ENCODE results near the gene CBX4. TPM values are rescaled to one million over a fixed set of nuclear protein-coding genes. Genes with fewer than 3 reads are reported as not detected.

CBX4 gene
- total and polyA plus RNA-seq, 4 experiments from 2014 or later: 1.2 to 65.7 (median 37.2) TPM

GRCh38 chr17:79803421-79803996 lies 35.7 kb downstream of the CBX4 start:
- H3K4me3 Mint-ChIP-seq: peak overlapping the region in 2 of 8 donors; percentile 21 to 63
- peaks cover 5 to 6% of the 10 kb centered on the region in 2 donors for H3K36me3 Mint-ChIP-seq
- peaks cover 65% of the 10 kb centered on the region for H3K4me1 ChIP-seq (ENCODE audit: insufficient read depth, low read length)
- ChIA-PET POLR2A (ENCODE audit: partially characterized antibody) (interaction anchor here (1.0 to 32.1 kb wide), 5 partner anchors 9 to 298 kb away, joined by 3 to 503 read pairs (median 3); partner anchors contain the start of genes CBX4 and GAA), CTCF (ENCODE audit: partially characterized antibody) (interaction anchor here (1.8 to 2.8 kb wide), 2 partner anchors 37 to 58 kb away, joined by 4 to 7 read pairs; no protein-coding TSS in a partner anchor)
- DNase-seq: no peak
- intact Hi-C loops (cut with micrococcal nuclease): no loop called here
- peaks cover 0 to 33% (median 5%) of the 10 kb centered on the region in 8 donors for H3K9me3 Mint-ChIP-seq
- H3K4me3 ChIP-seq (ENCODE audit: low read length in 2 of 2): no peak overlapping the region
- no peak overlapping the region for H3K27ac ChIP-seq (ENCODE audit: low read depth, low read length)
- no peaks in the 10 kb centered on the region for H3K36me3 ChIP-seq (ENCODE audit: insufficient read depth, low read length)
- peak overlapping the region in 2 of 7 donors; percentile 31 to 54 for H3K27ac Mint-ChIP-seq
- H3K27me3 ChIP-seq (ENCODE audit: insufficient read depth, low read length): peaks cover 98% of the 10 kb centered on the region
- peaks cover 61 to 63% of the 10 kb centered on the region in 2 donors for H3K27me3 Mint-ChIP-seq
- H3K9me3 ChIP-seq (ENCODE audit: control insufficient read depth in 1 of 2, low read length in 2 of 2): no peaks in the 10 kb centered on the region
- H3K4me1 Mint-ChIP-seq: peaks cover 17 to 56% (median 32%) of the 10 kb centered on the region in 4 donors

- peak overlapping the region in 3 of 8 donors; percentile 20 to 41 (median 21) for H3K4me3 Mint-ChIP-seq
- peaks cover 0 to 33% (median 5%) of the 10 kb centered on the region in 8 donors for H3K9me3 Mint-ChIP-seq
- H3K36me3 ChIP-seq (ENCODE audit: insufficient read depth, low read length): no peaks in the 10 kb centered on the region
- no peak for DNase-seq
- ChIA-PET POLR2A (ENCODE audit: partially characterized antibody) (interaction anchor here (1.3 to 32.1 kb wide), 2 partner anchors 11 to 35 kb away, joined by 3 to 503 read pairs; partner anchors contain the start of gene CBX4), CTCF (ENCODE audit: partially characterized antibody) (interaction anchor here (2.8 kb wide), 1 partner anchor 37 kb away, joined by 7 read pairs; no protein-coding TSS in a partner anchor)
- H3K4me3 ChIP-seq (ENCODE audit: low read length in 2 of 2): no peak overlapping the region
- H3K4me1 ChIP-seq (ENCODE audit: insufficient read depth, low read length): peaks cover 72% of the 10 kb centered on the region
- H3K27me3 ChIP-seq (ENCODE audit: insufficient read depth, low read length): peaks cover 94% of the 10 kb centered on the region
- peaks cover 5 to 6% of the 10 kb centered on the region in 2 donors for H3K36me3 Mint-ChIP-seq
- intact Hi-C loops (cut with micrococcal nuclease): no loop called here
- H3K27ac ChIP-seq (ENCODE audit: low read depth, low read length): no peak overlapping the region
- H3K9me3 ChIP-seq (ENCODE audit: control insufficient read depth in 1 of 2, low read length in 2 of 2): no peaks in the 10 kb centered on the region
- H3K27me3 Mint-ChIP-seq: peaks cover 58 to 61% of the 10 kb centered on the region in 2 donors
- peak overlapping the region in 2 of 7 donors; percentile 12 to 78 for H3K27ac Mint-ChIP-seq
- peaks cover 19 to 55% (median 33%) of the 10 kb centered on the region in 4 donors for H3K4me1 Mint-ChIP-seq
Observed at GRCh38 chr17:79802736-79803420, 36.4 kb downstream of the CBX4 start.

- Histone ChIP-seq H3K9me3 (ENCODE audit: control insufficient read depth in 1 of 2, low read length in 2 of 2) (no peaks in the 10 kb centered on the region), H3K27me3 (ENCODE audit: insufficient read depth, low read length) (peaks cover 88% of the 10 kb centered on the region), H3K27ac (ENCODE audit: low read depth, low read length) (no peak overlapping the region), H3K36me3 (ENCODE audit: insufficient read depth, low read length) (no peaks in the 10 kb centered on the region), H3K4me3 (ENCODE audit: low read length in 2 of 2) (no peak overlapping the region), H3K4me1 (ENCODE audit: insufficient read depth, low read length) (peaks cover 73% of the 10 kb centered on the region)
- peaks cover 5 to 6% of the 10 kb centered on the region in 2 donors for H3K36me3 Mint-ChIP-seq
- peak overlapping the region in 2 of 7 donors; percentile 78 to 79 for H3K27ac Mint-ChIP-seq
- ChIA-PET CTCF (ENCODE audit: partially characterized antibody) (interaction anchor here (0.8 kb wide), 1 partner anchor 37 kb away, joined by 3 read pairs; the partner anchor contains the start of gene CBX4), POLR2A (ENCODE audit: partially characterized antibody) (interaction anchor here (32.1 kb wide), 1 partner anchor 35 kb away, joined by 503 read pairs; the partner anchor contains the start of gene CBX4)
- H3K4me1 Mint-ChIP-seq: peaks cover 19 to 56% (median 33%) of the 10 kb centered on the region in 4 donors
- H3K9me3 Mint-ChIP-seq: peaks cover 0 to 33% (median 5%) of the 10 kb centered on the region in 8 donors
- peaks cover 51 to 56% of the 10 kb centered on the region in 2 donors for H3K27me3 Mint-ChIP-seq
- intact Hi-C loops (cut with micrococcal nuclease): no loop called here
- no peak for DNase-seq
- peak overlapping the region in 2 of 8 donors; percentile 25 to 67 for H3K4me3 Mint-ChIP-seq
Observed at GRCh38 chr17:79802039-79802735, 37.1 kb downstream of the CBX4 start.

DNA sequence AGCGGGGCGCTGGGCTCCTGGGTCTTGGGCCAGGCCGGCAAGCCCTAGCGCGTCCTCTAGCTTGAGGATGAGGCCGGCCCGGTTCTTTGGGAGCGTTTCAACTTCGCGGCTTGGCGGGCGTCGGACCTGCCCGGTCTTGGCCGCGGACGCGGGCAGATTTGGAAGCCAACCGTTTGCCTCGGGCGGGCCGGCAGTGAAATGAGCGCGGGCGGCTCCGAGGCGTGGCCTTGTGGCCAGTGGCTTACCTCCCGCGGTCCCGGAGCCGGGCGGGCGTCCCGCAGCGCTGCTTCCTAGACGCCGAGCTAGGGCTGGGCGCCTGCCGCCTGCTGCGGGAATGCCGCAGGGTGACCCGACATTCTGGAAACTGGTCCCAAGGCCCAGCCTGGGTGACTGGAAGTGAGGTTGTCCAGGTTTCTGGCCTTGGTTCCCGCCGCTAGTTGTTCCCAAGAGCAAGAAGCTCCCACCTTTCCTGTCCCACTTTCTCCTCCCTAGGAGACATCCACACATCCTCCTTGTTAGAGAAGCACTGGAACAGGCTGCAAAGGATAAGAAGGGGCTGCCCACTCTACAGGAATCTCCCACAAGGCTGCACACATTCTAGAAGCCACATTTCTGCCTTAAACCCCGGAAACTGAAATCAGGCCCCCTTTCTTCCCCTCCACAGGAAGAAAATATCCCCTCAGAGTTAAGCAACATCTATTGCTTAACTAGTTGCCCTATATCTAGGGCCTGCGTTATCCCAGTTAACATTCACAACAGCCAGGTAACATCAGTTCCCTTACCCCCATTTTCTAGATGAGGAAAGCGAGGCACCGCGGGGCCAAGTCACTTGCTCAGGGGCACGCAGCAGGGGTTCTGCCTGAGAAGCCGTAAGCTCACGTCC lies 37.8 kb downstream of the CBX4 start:
- Histone ChIP-seq H3K27me3 (ENCODE audit: insufficient read depth, low read length) (peaks cover 80% of the 10 kb centered on the region), H3K36me3 (ENCODE audit: insufficient read depth, low read length) (no peaks in the 10 kb centered on the region), H3K27ac (ENCODE audit: low read depth, low read length) (no peak overlapping the region), H3K9me3 (ENCODE audit: control insufficient read depth in 1 of 2, low read length in 2 of 2) (no peaks in the 10 kb centered on the region), H3K4me3 (ENCODE audit: low read length in 2 of 2) (no peak overlapping the region), H3K4me1 (ENCODE audit: insufficient read depth, low read length) (peaks cover 75% of the 10 kb centered on the region)
- intact Hi-C loops (cut with micrococcal nuclease): no loop called here
- Mint-ChIP-seq H3K27me3 (peaks cover 50% of the 10 kb centered on the region in 2 donors), H3K4me1 (peaks cover 21 to 64% (median 35%) of the 10 kb centered on the region in 4 donors), H3K4me3 (peak overlapping the region in 3 of 8 donors; percentile 17 to 67 (median 25)), H3K9me3 (peaks cover 0 to 33% (median 5%) of the 10 kb centered on the region in 8 donors), H3K36me3 (peaks cover 5 to 11% of the 10 kb centered on the region in 2 donors), H3K27ac (peak overlapping the region in 3 of 7 donors; percentile 57 to 92 (median 79))
- CTCF ChIA-PET (ENCODE audit: partially characterized antibody): interaction anchor here (0.8 kb wide), 1 partner anchor 38 kb away, joined by 3 read pairs; the partner anchor contains the start of gene CBX4
- no peak for DNase-seq
- POLR2A ChIA-PET (ENCODE audit: partially characterized antibody): interaction anchor here (0.7 to 32.1 kb wide), 3 partner anchors 9 to 194 kb away, joined by 3 to 503 read pairs (median 79); partner anchors contain the start of gene CBX4

DNA sequence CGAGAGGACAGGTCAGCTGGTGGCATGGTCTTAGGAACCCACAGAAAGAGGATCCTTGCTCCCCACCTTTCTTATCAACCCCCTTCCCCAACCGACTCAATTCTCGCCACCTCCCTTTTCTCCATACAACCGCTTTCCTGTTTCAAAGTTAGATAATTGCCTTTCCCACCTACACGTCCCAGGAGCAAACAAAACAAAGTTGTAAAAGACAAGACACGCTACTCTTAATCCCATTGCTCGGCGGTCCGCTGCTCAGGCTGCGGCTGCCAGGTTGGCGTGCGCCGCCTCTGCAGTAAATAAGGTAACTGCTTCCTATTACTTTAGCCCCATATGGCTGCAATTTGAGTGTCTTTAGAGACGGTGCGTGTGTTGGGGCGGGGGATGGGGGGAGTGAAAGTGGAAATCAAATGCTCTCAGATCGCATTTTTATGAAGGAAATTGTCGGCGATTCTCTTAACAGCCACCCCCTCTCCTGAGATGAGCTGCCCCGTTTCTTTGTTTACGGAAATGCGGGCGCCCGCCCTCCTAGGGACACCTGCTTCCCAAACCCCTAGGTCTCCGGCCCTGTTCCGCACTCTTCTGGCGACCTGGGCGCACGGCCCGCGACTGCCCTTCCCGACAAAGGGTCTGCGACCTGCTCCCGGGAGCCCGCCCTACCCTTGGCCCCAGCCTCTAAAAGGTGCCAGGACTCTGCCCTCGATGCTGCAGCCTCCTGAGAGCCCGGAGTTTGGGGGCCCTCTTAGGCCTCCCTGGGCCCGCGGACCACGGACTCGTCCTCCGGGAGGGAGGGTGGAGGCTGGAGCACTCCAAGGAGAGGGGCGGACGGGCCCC lies 38.7 kb downstream of the CBX4 start:
- Mint-ChIP-seq H3K4me1 (peaks cover 26 to 67% (median 39%) of the 10 kb centered on the region in 4 donors), H3K27ac (peak overlapping the region in 6 of 7 donors; percentile 25 to 95 (median 77)), H3K9me3 (peaks cover 0 to 30% (median 4%) of the 10 kb centered on the region in 8 donors), H3K4me3 (peak overlapping the region; percentile 70 to 89 (median 80)), H3K36me3 (peaks cover 2 to 13% of the 10 kb centered on the region in 2 donors), H3K27me3 (peaks cover 44 to 48% of the 10 kb centered on the region in 2 donors)
- ChIA-PET CTCF (ENCODE audit: partially characterized antibody) (no interaction called here), POLR2A (ENCODE audit: partially characterized antibody) (interaction anchor here (5.4 to 32.1 kb wide), 2 partner anchors 10 to 37 kb away, joined by 79 to 503 read pairs; partner anchors contain the start of gene CBX4)
- intact Hi-C loops (cut with micrococcal nuclease): no loop called here
- Histone ChIP-seq H3K9me3 (ENCODE audit: control insufficient read depth in 1 of 2, low read length in 2 of 2) (no peaks in the 10 kb centered on the region), H3K4me3 (ENCODE audit: low read length in 2 of 2) (no peak overlapping the region), H3K27ac (ENCODE audit: low read depth, low read length) (no peak overlapping the region), H3K36me3 (ENCODE audit: insufficient read depth, low read length) (no peaks in the 10 kb centered on the region), H3K4me1 (ENCODE audit: insufficient read depth, low read length) (peaks cover 81% of the 10 kb centered on the region), H3K27me3 (ENCODE audit: insufficient read depth, low read length) (peaks cover 71% of the 10 kb centered on the region)
- DNase-seq: peak in 3 of 5 donors; percentile 45 to 56 (median 47)
